Astrocyte (in vitro differentiated cells and primary cell): Measurements from ENCODE around the gene SGPP1. TPM values are rescaled to one million over a fixed set of nuclear protein-coding genes. Genes with fewer than 3 reads are reported as not detected.

Source experiments
- DNase-seq: peaks from one replicate; pipeline ENCODE4 v3.0.0-alpha.2; 2010; ENCODE audit warnings: low read depth
- FAIRE-seq: peaks from 2 replicates; lab custom pipeline; 2011; peaks lifted over from hg19 to GRCh38; lab: Jason Lieb, UNC
- H2AFZ ChIP-seq: 2 replicates; pipeline ENCODE4 v1.6.0; 2012; ENCODE audit warnings: low read depth, low read length, inconsistent platforms
- H3K27ac ChIP-seq: 2 replicates; pipeline ENCODE4 v1.5.1; 2011; ENCODE audit warnings: low read depth, low read length, inconsistent platforms
- H3K27me3 ChIP-seq: 2 replicates; pipeline ENCODE4 v1.6.0; 2011; ENCODE audit warnings: low read length, inconsistent platforms; ENCODE audit not compliant: insufficient read depth
- H3K36me3 ChIP-seq: 2 replicates; pipeline ENCODE4 v1.5.1; 2011; ENCODE audit warnings: low read length, inconsistent platforms; ENCODE audit not compliant: insufficient read depth
- H3K4me1 ChIP-seq: 2 replicates; pipeline ENCODE4 v1.5.1; 2011; ENCODE audit warnings: low read length, inconsistent platforms; ENCODE audit not compliant: insufficient read depth
- H3K4me2 ChIP-seq: 2 replicates; pipeline ENCODE4 v1.6.0; 2012; ENCODE audit warnings: low read length, inconsistent platforms
- H3K4me3 ChIP-seq: 2 replicates; pipeline ENCODE4 v1.5.1; 2011; ENCODE audit warnings: low read depth, mild to moderate bottlenecking, low read length, inconsistent platforms; ENCODE audit not compliant: insufficient read depth
- H3K79me2 ChIP-seq: 2 replicates; pipeline ENCODE4 v1.6.0; 2012; ENCODE audit warnings: mild to moderate bottlenecking, low read length, inconsistent platforms; ENCODE audit not compliant: insufficient read depth
- H3K9ac ChIP-seq: 2 replicates; pipeline ENCODE4 v1.6.0; 2012; ENCODE audit warnings: mild to moderate bottlenecking, low read length, inconsistent platforms
- H3K9me3 ChIP-seq: 2 replicates; pipeline ENCODE4 v1.5.1; 2012; ENCODE audit warnings: low read depth, mild to moderate bottlenecking, low read length, inconsistent platforms; ENCODE audit not compliant: insufficient read depth
- H4K20me1 ChIP-seq: 2 replicates; pipeline ENCODE4 v1.6.0; 2012; ENCODE audit warnings: low read length, inconsistent platforms; ENCODE audit not compliant: insufficient read depth
- H3K27ac Mint-ChIP-seq: one replicate; pipeline ENCODE4 v1.8.0; 2021; ENCODE audit warnings: mild to moderate bottlenecking, mixed read lengths; ENCODE audit not compliant: unreplicated experiment
- H3K27me3 Mint-ChIP-seq: one replicate; pipeline ENCODE4 v1.8.0; 2021; ENCODE audit warnings: low read depth, mixed read lengths; ENCODE audit not compliant: unreplicated experiment
- H3K36me3 Mint-ChIP-seq: one replicate; pipeline ENCODE4 v1.8.0; 2021; ENCODE audit warnings: low read depth, mixed read lengths; ENCODE audit not compliant: unreplicated experiment
- H3K4me1 Mint-ChIP-seq: one replicate; pipeline ENCODE4 v1.8.0; 2021; ENCODE audit warnings: low read depth, mixed read lengths; ENCODE audit not compliant: unreplicated experiment
- H3K4me3 Mint-ChIP-seq: one replicate; pipeline ENCODE4 v1.8.0; 2021; ENCODE audit warnings: mild to moderate bottlenecking, moderate library complexity, mixed read lengths; ENCODE audit not compliant: unreplicated experiment
- H3K9me3 Mint-ChIP-seq: one replicate; pipeline ENCODE4 v1.8.0; 2021; ENCODE audit warnings: mild to moderate bottlenecking, mixed read lengths; ENCODE audit not compliant: unreplicated experiment
- CTCF ChIP-seq: IDR thresholded peaks from 2 replicates; pipeline ENCODE4 v1.5.1; 2011; ENCODE audit warnings: low read depth, mild to moderate bottlenecking, inconsistent platforms, low read length, moderate library complexity; ENCODE audit not compliant: insufficient read depth
- EZH2 ChIP-seq: IDR thresholded peaks from 2 replicates; pipeline ENCODE4 v1.6.1; 2012; ENCODE audit warnings: mild to moderate bottlenecking, low read length, inconsistent platforms; ENCODE audit not compliant: insufficient read depth
- total RNA-seq: library from RNA; stranded (reverse); gene quantifications from 2 replicates; pipeline ENCODE4 v1.2.1, GENCODE V29; 2021

The SGPP1 gene
- total RNA-seq, 1 donor from 2014 or later, result 13.9 TPM

GRCh38 chr14:63671987-63672386, 55.9 kb downstream of the SGPP1 start:
- H3K4me3 Mint-ChIP-seq, result no peak overlapping the region

DNA sequence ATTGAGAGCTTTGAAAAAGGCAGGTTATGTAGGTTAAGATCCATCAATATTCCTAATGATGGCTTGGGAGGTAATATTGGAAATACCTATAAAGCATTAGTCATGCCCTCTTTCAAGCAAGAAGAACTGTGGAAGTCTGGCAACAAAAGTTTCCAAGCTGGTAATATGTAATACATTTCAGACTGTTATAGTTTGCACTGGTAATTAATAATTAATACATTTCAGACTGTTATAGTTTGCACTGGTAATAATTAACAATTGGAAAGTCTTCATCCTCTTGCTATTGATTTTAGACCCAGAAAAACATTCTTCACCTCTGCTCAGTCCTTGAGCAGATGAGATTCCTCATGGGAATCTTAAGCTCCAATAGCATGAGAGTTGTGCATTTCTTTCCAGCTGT, 57.2 kb downstream of the SGPP1 start:
- H3K9me3 ChIP-seq, result no peaks in the 10 kb centered on the region
- H3K79me2 ChIP-seq, result no peaks in the 10 kb centered on the region
- no peaks in the 10 kb centered on the region for H3K4me1 ChIP-seq
- H3K4me3 Mint-ChIP-seq, result no peak overlapping the region
- FAIRE-seq, result no peak
- no peak overlapping the region for H3K4me3 ChIP-seq
- no peaks in the 10 kb centered on the region for H3K36me3 ChIP-seq
- DNase-seq, result no peak
- H4K20me1 ChIP-seq, result no peaks in the 10 kb centered on the region
- H3K4me2 ChIP-seq, result no peak overlapping the region
- H3K36me3 Mint-ChIP-seq, result peaks cover 3% of the 10 kb centered on the region
- no peaks in the 10 kb centered on the region for H3K27me3 Mint-ChIP-seq
- no peak overlapping the region for H3K27ac ChIP-seq
- no peak overlapping the region for H2AFZ ChIP-seq
- no peaks in the 10 kb centered on the region for H3K27me3 ChIP-seq
- H3K27ac Mint-ChIP-seq, result no peak overlapping the region
- H3K9me3 Mint-ChIP-seq, result no peaks in the 10 kb centered on the region
- H3K9ac ChIP-seq, result no peak overlapping the region
- TF ChIP-seq CTCF (no peak), EZH2 (no peak)
- no peaks in the 10 kb centered on the region for H3K4me1 Mint-ChIP-seq

More at GRCh38 chr14:63671987-63672386, 55.9 kb downstream of the SGPP1 start:
- no peaks in the 10 kb centered on the region for H3K27me3 Mint-ChIP-seq
- Histone ChIP-seq H3K4me1 (no peaks in the 10 kb centered on the region), H4K20me1 (no peaks in the 10 kb centered on the region), H3K9me3 (no peaks in the 10 kb centered on the region), H3K79me2 (no peaks in the 10 kb centered on the region), H3K9ac (no peak overlapping the region), H3K27ac (no peak overlapping the region), H3K36me3 (no peaks in the 10 kb centered on the region), H3K4me3 (no peak overlapping the region), H3K27me3 (no peaks in the 10 kb centered on the region), H2AFZ (no peak overlapping the region), H3K4me2 (no peak overlapping the region)
- no peak for DNase-seq
- H3K27ac Mint-ChIP-seq, result no peak overlapping the region
- no peaks in the 10 kb centered on the region for H3K9me3 Mint-ChIP-seq
- no peaks in the 10 kb centered on the region for H3K4me1 Mint-ChIP-seq
- TF ChIP-seq CTCF (no peak), EZH2 (no peak)
- FAIRE-seq, result no peak
- peaks cover 3% of the 10 kb centered on the region for H3K36me3 Mint-ChIP-seq

DNA sequence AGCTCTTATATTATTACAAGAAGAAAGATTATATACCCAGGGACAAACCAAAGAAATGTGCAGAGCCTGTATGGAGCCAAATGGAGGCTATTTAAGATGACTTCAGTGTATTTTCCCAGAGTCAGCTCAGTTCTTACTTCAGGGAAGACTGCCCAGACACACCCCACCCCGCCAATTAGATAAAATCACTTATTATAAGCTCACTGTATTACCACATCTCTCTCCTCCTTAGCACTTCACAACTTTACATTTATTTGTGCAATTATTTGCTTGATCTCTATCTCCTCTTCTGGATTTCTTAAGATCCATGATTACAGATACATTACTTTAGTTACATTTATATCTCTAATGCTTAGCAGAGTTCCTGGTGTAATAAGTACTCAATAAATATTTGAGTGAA, 61.5 kb downstream of the SGPP1 start:
- no peak overlapping the region for H3K4me2 ChIP-seq
- H3K9me3 Mint-ChIP-seq, result no peaks in the 10 kb centered on the region

More for the DNA sequence above, 61.5 kb downstream of the SGPP1 start:
- Mint-ChIP-seq H3K4me3 (no peak overlapping the region), H3K4me1 (no peaks in the 10 kb centered on the region), H3K36me3 (peaks cover 2% of the 10 kb centered on the region), H3K27me3 (no peaks in the 10 kb centered on the region), H3K27ac (peak overlapping the region; percentile 2)
- Histone ChIP-seq H3K27me3 (no peaks in the 10 kb centered on the region), H3K79me2 (no peaks in the 10 kb centered on the region), H3K27ac (no peak overlapping the region), H3K4me3 (no peak overlapping the region), H3K9ac (no peak overlapping the region), H3K4me1 (no peaks in the 10 kb centered on the region), H3K9me3 (peaks cover 3% of the 10 kb centered on the region), H4K20me1 (no peaks in the 10 kb centered on the region), H3K36me3 (no peaks in the 10 kb centered on the region), H2AFZ (no peak overlapping the region)
- DNase-seq, result no peak
- TF ChIP-seq EZH2 (no peak), CTCF (no peak)
- no peak for FAIRE-seq
